SU-DHL-6 (cell line): ENCODE measurements around the gene PPP6R3.

Source experiments
- H2AFZ ChIP-seq: fragments of 200-600 bp; sonication (generic); 2 replicates; pipeline ENCODE4 v1.6.1; 2014; ENCODE audit warnings: low read depth, mild to moderate bottlenecking, moderate library complexity, mixed read lengths, antibody characterized with exemption, low read length; ENCODE audit not compliant: severe bottlenecking
- H3F3A ChIP-seq: fragments of 200-600 bp; shearing (Covaris generic); 2 replicates; pipeline ENCODE4 v1.6.0; 2016; ENCODE audit warnings: antibody characterized with exemption, mild to moderate bottlenecking; ENCODE audit not compliant: insufficient read depth
- H3K27ac ChIP-seq: fragments of 200-600 bp; sonication (generic); 2 replicates; pipeline ENCODE4 v1.5.1; 2016; ENCODE audit warnings: low read depth, mild to moderate bottlenecking, low read length, moderate library complexity, mixed read lengths
- H3K27me3 ChIP-seq: fragments of 200-600 bp; sonication (generic), shearing (Covaris generic); 2 replicates; pipeline ENCODE4 v1.6.0; 2014; ENCODE audit warnings: mild to moderate bottlenecking, low read length
- H3K36me3 ChIP-seq: fragments of 200-600 bp; sonication (generic); 2 replicates; pipeline ENCODE4 v1.6.1; 2014; ENCODE audit warnings: mild to moderate bottlenecking, low read length, mixed read lengths
- H3K4me2 ChIP-seq: fragments of 300-600, 200-600 bp; shearing (Covaris generic), sonication (generic); 2 replicates; pipeline ENCODE4 v1.6.0; 2014; ENCODE audit warnings: low read length, low read depth, mild to moderate bottlenecking; ENCODE audit not compliant: poor library complexity, severe bottlenecking
- H3K4me3 ChIP-seq: fragments of 200-600 bp; sonication (generic); 2 replicates; pipeline ENCODE4 v1.5.1; 2014; ENCODE audit warnings: antibody characterized with exemption, low read length, mild to moderate bottlenecking, mixed read lengths; ENCODE audit not compliant: insufficient read depth, poor library complexity, severe bottlenecking
- H3K79me2 ChIP-seq: fragments of 200-600 bp; sonication (generic); 2 replicates; pipeline ENCODE4 v1.6.1; 2014; ENCODE audit warnings: mild to moderate bottlenecking, low read length, moderate library complexity; ENCODE audit not compliant: insufficient read depth
- H3K9ac ChIP-seq: fragments of 200-600 bp; sonication (generic); 2 replicates; pipeline ENCODE4 v1.7.0; 2014; ENCODE audit warnings: mild to moderate bottlenecking, low read length
- H3K9me2 ChIP-seq: fragments of 200-600 bp; sonication (generic); replicated peaks from 2 replicates; pipeline ENCODE4 v1.6.1; 2014; ENCODE audit warnings: low read length; ENCODE audit not compliant: insufficient read depth
- H3K9me3 ChIP-seq: fragments of 200-600 bp; sonication (generic); 2 replicates; pipeline ENCODE4 v1.6.1; 2014; ENCODE audit warnings: low read length, mixed read lengths; ENCODE audit not compliant: insufficient read depth
- H4K20me1 ChIP-seq: fragments of 200-600 bp; sonication (generic); 2 replicates; pipeline ENCODE4 v1.6.1; 2014; ENCODE audit warnings: low read depth, mild to moderate bottlenecking, antibody characterized with exemption, low read length, moderate library complexity, mixed read lengths
- EZH2phosphoT487 ChIP-seq: fragments of 200-600 bp; sonication (generic), shearing (Covaris generic); conservative IDR thresholded peaks from 2 replicates; pipeline ENCODE4 v1.6.1; 2018; ENCODE audit warnings: mild to moderate bottlenecking, antibody characterized with exemption, low read length, moderate library complexity, mixed read lengths
- TF ChIP-seq, protein P1 (sequence below): fragments of 200-600 bp; sonication (generic); IDR thresholded peaks from one replicate; pipeline ENCODE4 v1.5.1; 2017; ENCODE audit warnings: antibody characterized with exemption, mild to moderate bottlenecking, low read length, moderate library complexity; ENCODE audit not compliant: insufficient read depth, poor library complexity, severe bottlenecking

The PPP6R3 gene

DNA sequence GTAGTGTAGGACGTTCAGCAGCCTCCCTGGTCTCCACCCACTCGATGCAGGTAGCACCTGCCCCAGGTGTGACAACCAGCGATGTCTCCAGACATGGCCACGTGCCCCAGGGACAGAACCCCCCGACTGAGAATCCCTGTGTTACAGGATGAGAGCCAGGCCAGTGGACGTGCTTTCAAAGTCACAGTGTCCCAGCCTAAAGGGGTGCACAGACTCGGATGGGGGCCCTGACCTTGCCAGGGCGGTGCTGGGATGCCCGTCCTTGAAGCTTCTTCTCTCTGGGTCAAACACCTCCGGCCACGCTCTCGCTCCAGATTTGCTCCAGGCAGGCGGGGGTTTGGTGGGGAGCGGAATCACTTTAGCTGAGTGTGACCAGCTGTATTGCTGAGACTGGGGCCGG, 200.5 kb downstream of the PPP6R3 start:
- Histone ChIP-seq H3K9me2 (no peaks in the 10 kb centered on the region), H3K27ac (no peak overlapping the region), H3K79me2 (no peaks in the 10 kb centered on the region), H3K9ac (no peak overlapping the region), H3K4me2 (no peak overlapping the region), H4K20me1 (no peaks in the 10 kb centered on the region), H3K4me3 (no peak overlapping the region), H3K36me3 (no peaks in the 10 kb centered on the region), H3F3A (no peaks in the 10 kb centered on the region), H3K9me3 (no peaks in the 10 kb centered on the region), H3K27me3 (no peaks in the 10 kb centered on the region), H2AFZ (no peak overlapping the region)
- TF ChIP-seq, protein P1, sequence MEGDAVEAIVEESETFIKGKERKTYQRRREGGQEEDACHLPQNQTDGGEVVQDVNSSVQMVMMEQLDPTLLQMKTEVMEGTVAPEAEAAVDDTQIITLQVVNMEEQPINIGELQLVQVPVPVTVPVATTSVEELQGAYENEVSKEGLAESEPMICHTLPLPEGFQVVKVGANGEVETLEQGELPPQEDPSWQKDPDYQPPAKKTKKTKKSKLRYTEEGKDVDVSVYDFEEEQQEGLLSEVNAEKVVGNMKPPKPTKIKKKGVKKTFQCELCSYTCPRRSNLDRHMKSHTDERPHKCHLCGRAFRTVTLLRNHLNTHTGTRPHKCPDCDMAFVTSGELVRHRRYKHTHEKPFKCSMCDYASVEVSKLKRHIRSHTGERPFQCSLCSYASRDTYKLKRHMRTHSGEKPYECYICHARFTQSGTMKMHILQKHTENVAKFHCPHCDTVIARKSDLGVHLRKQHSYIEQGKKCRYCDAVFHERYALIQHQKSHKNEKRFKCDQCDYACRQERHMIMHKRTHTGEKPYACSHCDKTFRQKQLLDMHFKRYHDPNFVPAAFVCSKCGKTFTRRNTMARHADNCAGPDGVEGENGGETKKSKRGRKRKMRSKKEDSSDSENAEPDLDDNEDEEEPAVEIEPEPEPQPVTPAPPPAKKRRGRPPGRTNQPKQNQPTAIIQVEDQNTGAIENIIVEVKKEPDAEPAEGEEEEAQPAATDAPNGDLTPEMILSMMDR = no peak
- TF ChIP-seq EZH2phosphoT487 = no peak

DNA sequence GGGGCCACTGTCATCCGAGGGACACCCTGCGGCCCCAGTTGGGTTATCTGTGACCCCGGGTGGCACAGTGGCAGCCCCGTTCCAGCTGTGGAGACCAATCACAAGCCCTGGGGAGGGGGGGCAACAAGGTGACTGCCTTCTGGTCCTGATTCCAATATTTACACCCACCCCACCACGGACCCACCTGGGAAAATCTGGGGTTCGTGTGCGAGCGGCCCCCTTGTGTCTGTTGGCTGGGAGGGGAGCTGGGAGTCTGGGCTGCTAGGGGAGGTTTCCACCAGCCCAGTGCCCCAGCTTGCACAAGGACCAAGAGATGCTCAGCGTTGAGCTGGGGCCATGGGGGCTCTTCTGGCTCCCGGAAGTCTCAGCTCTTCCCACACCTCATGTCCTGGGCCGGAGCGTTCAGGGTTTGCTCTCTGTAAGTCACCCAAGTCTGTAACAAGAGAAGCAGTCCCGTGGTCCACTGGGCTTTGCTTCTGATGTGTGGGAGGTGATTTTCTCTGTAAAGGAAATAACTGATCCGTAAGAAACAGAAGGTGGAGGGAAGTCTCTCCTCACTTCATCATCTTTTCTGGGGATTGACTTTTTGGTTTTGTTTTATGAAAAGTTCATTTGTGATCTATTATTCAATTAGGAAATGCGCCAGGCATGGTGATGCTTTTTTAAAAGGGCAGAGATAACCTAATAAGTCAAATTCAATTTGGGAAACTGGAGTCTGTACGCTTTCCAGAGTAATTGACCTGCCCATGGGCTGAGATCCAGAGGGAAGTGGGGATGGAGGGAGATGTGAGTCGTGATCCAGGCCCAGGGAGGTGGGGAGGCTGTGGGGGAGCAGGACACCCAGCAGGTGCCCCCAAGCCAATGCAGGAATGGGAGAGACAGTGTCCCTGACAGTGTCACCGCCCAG, 201.4 kb downstream of the PPP6R3 start:
- Histone ChIP-seq H3K9ac (no peak overlapping the region), H3K27me3 (no peaks in the 10 kb centered on the region), H3K4me3 (no peak overlapping the region), H4K20me1 (no peaks in the 10 kb centered on the region), H3K27ac (no peak overlapping the region), H3F3A (no peaks in the 10 kb centered on the region), H3K4me2 (no peak overlapping the region), H3K9me2 (no peaks in the 10 kb centered on the region), H3K36me3 (no peaks in the 10 kb centered on the region), H2AFZ (no peak overlapping the region), H3K79me2 (no peaks in the 10 kb centered on the region), H3K9me3 (no peaks in the 10 kb centered on the region)
- no peak for TF ChIP-seq EZH2phosphoT487
- TF ChIP-seq, protein P1 = no peak

- Histone ChIP-seq H3K9me3 (no peaks in the 10 kb centered on the region), H3K36me3 (no peaks in the 10 kb centered on the region), H3K27me3 (no peaks in the 10 kb centered on the region), H3K4me2 (no peak overlapping the region), H3K9ac (no peak overlapping the region), H3F3A (no peaks in the 10 kb centered on the region), H3K79me2 (no peaks in the 10 kb centered on the region), H3K9me2 (no peaks in the 10 kb centered on the region), H3K4me3 (no peak overlapping the region), H4K20me1 (no peaks in the 10 kb centered on the region), H2AFZ (no peak overlapping the region), H3K27ac (no peak overlapping the region)
- no peak for TF ChIP-seq EZH2phosphoT487
- TF ChIP-seq, protein P1 = no peak
Measured at GRCh38 chr11:68663482-68664010, 203.0 kb downstream of the PPP6R3 start.
